GM06990 (cell line): ENCODE results near the gene CHST2.

Experiments
- DNase-seq: peaks from one replicate; pipeline ENCODE4 v3.0.0-alpha.2; 2011; ENCODE audit not compliant: insufficient read length; ENCODE audit errors: extremely low read depth
- H3K27me3 ChIP-seq: replicated peaks from 2 replicates; pipeline ENCODE4 v1.6.0; 2011; ENCODE audit warnings: low read length; ENCODE audit not compliant: control insufficient read depth, insufficient read depth
- H3K36me3 ChIP-seq: 2 replicates; pipeline ENCODE4 v1.5.1; 2011; ENCODE audit warnings: low read length; ENCODE audit not compliant: control insufficient read depth, insufficient read depth
- H3K4me3 ChIP-seq: replicated peaks from 2 replicates; pipeline ENCODE4 v1.5.1; 2011; ENCODE audit warnings: low read depth, mild to moderate bottlenecking, control low read depth, low read length
- CTCF ChIP-seq: IDR thresholded peaks from 2 replicates; pipeline ENCODE4 v1.5.1; 2011; ENCODE audit warnings: low read length, control low read depth, mild to moderate bottlenecking, inconsistent platforms; ENCODE audit not compliant: insufficient read depth, poor library complexity, severe bottlenecking

Gene CHST2

GRCh38 chr3:143151004-143151731, 31.6 kb downstream of the CHST2 start:
- H3K4me3 ChIP-seq: no peak overlapping the region
- no peaks in the 10 kb centered on the region for H3K27me3 ChIP-seq
- no peak for TF ChIP-seq CTCF
- H3K36me3 ChIP-seq: no peaks in the 10 kb centered on the region
- no peak for DNase-seq

GRCh38 chr3:143152043-143152442, 32.5 kb downstream of the CHST2 start:
- no peaks in the 10 kb centered on the region for H3K36me3 ChIP-seq
- H3K4me3 ChIP-seq: no peak overlapping the region
- H3K27me3 ChIP-seq: no peaks in the 10 kb centered on the region
- no peak for TF ChIP-seq CTCF
- DNase-seq: no peak

GRCh38 chr3:143155756-143156155, 36.2 kb downstream of the CHST2 start:
- Histone ChIP-seq H3K4me3 (no peak overlapping the region), H3K27me3 (no peaks in the 10 kb centered on the region), H3K36me3 (no peaks in the 10 kb centered on the region)
- DNase-seq: no peak
- TF ChIP-seq CTCF: no peak

- H3K36me3 ChIP-seq: no peaks in the 10 kb centered on the region
- H3K27me3 ChIP-seq: no peaks in the 10 kb centered on the region
- TF ChIP-seq CTCF: peak; percentile 14
- H3K4me3 ChIP-seq: no peak overlapping the region
- peak; percentile 62 for DNase-seq
Measured at GRCh38 chr3:143158014-143158988, 38.7 kb downstream of the CHST2 start.

- no peaks in the 10 kb centered on the region for H3K36me3 ChIP-seq
- H3K4me3 ChIP-seq: no peak overlapping the region
- no peak for TF ChIP-seq CTCF
- DNase-seq: no peak
- H3K27me3 ChIP-seq: no peaks in the 10 kb centered on the region
Measured at GRCh38 chr3:143160437-143160836, 40.9 kb downstream of the CHST2 start.
